ENCODE results near the gene ITPR1.
A peak's percentile ranks its signal among the peaks of the same experiment; 100 is the strongest.

DNA sequence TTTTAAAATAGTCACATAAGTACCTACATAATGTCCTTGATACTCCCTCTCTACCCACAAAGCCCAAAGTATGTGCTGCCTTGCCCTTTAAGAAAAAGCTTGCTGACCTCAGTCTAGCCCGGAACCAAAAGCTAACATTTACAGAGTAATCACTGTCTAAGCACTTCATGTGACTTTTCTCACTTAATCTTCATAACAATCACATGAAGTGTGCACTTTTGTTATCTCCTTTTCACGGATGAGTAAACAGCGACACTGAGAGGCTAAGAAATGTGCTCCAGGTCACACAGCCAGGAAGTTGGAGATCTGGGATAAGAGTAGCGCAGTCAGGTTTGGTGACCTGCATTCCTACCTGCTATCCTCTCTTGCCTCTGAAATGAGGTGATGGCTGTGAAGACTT lies 194.0 kb downstream of the ITPR1 start:
- no peak for TF ChIP-seq POLR2A (IDR thresholded peaks at IDR 0.05)
- TF ChIP-seq, protein P1, sequence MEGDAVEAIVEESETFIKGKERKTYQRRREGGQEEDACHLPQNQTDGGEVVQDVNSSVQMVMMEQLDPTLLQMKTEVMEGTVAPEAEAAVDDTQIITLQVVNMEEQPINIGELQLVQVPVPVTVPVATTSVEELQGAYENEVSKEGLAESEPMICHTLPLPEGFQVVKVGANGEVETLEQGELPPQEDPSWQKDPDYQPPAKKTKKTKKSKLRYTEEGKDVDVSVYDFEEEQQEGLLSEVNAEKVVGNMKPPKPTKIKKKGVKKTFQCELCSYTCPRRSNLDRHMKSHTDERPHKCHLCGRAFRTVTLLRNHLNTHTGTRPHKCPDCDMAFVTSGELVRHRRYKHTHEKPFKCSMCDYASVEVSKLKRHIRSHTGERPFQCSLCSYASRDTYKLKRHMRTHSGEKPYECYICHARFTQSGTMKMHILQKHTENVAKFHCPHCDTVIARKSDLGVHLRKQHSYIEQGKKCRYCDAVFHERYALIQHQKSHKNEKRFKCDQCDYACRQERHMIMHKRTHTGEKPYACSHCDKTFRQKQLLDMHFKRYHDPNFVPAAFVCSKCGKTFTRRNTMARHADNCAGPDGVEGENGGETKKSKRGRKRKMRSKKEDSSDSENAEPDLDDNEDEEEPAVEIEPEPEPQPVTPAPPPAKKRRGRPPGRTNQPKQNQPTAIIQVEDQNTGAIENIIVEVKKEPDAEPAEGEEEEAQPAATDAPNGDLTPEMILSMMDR (IDR thresholded peaks at IDR 0.05) = peak in 3 of 7 experiments; percentile 7 to 17 (median 11)
